GM23338 (cell line): Measurements from ENCODE around the gene SRP72. TPM values are rescaled to one million over a fixed set of nuclear protein-coding genes. Genes with fewer than 3 reads are reported as not detected.
A peak's percentile ranks its signal among the peaks of the same experiment; 100 is the strongest.

Experiments
- ATAC-seq: fragments of 200-7000 bp; cut with Tn5 transposase; 3 replicates; pipeline ENCODE4 v1.9.1; 2020
- DNase-seq: peaks from one replicate; pipeline ENCODE4 v3.0.0-alpha.2; 2015; ENCODE audit warnings: low spot score
- H2AFZ ChIP-seq: fragments of 200-600 bp; sonication (generic); 2 replicates; pipeline ENCODE4 v1.8.0; 2016; ENCODE audit warnings: antibody characterized with exemption, mild to moderate bottlenecking, moderate library complexity
- H3F3A ChIP-seq: fragments of 200-600 bp; sonication (generic); replicated peaks from 2 replicates; pipeline ENCODE4 v1.8.0; 2017; ENCODE audit warnings: antibody characterized with exemption, mixed run types, low read depth
- H3K27ac ChIP-seq: fragments of 200-600 bp; sonication (generic); 2 replicates; pipeline ENCODE4 v1.6.1; 2016; ENCODE audit warnings: low read depth
- H3K27me3 ChIP-seq: fragments of 200-600 bp; sonication (generic); 2 replicates; pipeline ENCODE4 v1.8.0; 2016; ENCODE audit warnings: mild to moderate bottlenecking, mixed run types, moderate library complexity; ENCODE audit not compliant: insufficient read depth
- H3K36me3 ChIP-seq: fragments of 200-600 bp; sonication (generic); 2 replicates; pipeline ENCODE4 v1.8.0; 2016; ENCODE audit warnings: mild to moderate bottlenecking; ENCODE audit not compliant: insufficient read depth
- H3K4me1 ChIP-seq: fragments of 200-600 bp; sonication (generic); 2 replicates; pipeline ENCODE4 v1.8.0; 2016; ENCODE audit warnings: mild to moderate bottlenecking, moderate library complexity; ENCODE audit not compliant: insufficient read depth
- H3K4me2 ChIP-seq: fragments of 200-600 bp; sonication (generic); 2 replicates; pipeline ENCODE4 v1.7.1; 2017; ENCODE audit warnings: mixed run types
- H3K4me3 ChIP-seq: fragments of 200-600 bp; sonication (generic); 2 replicates; pipeline ENCODE4 v1.6.1; 2016; ENCODE audit warnings: mixed run types
- H3K79me2 ChIP-seq: fragments of 200-600 bp; sonication (generic); replicated peaks from 2 replicates; pipeline ENCODE4 v1.8.0; 2017; ENCODE audit warnings: mild to moderate bottlenecking; ENCODE audit not compliant: insufficient read depth
- H3K9me2 ChIP-seq: fragments of 200-600 bp; sonication (generic); 2 replicates; pipeline ENCODE4 v1.8.0; 2017; ENCODE audit not compliant: insufficient read depth
- H4K20me1 ChIP-seq: fragments of 200-600 bp; sonication (generic); replicated peaks from 2 replicates; pipeline ENCODE4 v1.8.0; 2017; ENCODE audit warnings: mild to moderate bottlenecking; ENCODE audit not compliant: insufficient read depth
- H3K27ac Mint-ChIP-seq: 2 replicates; pipeline ENCODE4 v1.8.0; 2020; ENCODE audit warnings: inconsistent platforms, mild to moderate bottlenecking, moderate library complexity, mixed read lengths
- H3K27me3 Mint-ChIP-seq: 3 replicates; pipeline ENCODE4 v1.8.0; 2022; ENCODE audit warnings: low read depth, mild to moderate bottlenecking, moderate library complexity, mixed read lengths, inconsistent platforms; ENCODE audit not compliant: insufficient read depth, poor library complexity
- H3K36me3 Mint-ChIP-seq: 3 replicates; pipeline ENCODE4 v1.8.0; 2021; ENCODE audit warnings: low read depth, mild to moderate bottlenecking, inconsistent platforms, moderate library complexity, mixed read lengths
- H3K4me1 Mint-ChIP-seq: 3 replicates; pipeline ENCODE4 v1.8.0; 2020; ENCODE audit warnings: mild to moderate bottlenecking, inconsistent platforms, mixed read lengths
- H3K4me3 Mint-ChIP-seq: 3 replicates; pipeline ENCODE4 v1.8.0; 2021; ENCODE audit warnings: moderate library complexity, mild to moderate bottlenecking, inconsistent platforms, mixed read lengths
- H3K9me3 Mint-ChIP-seq: 3 replicates; pipeline ENCODE4 v1.8.0; 2020; ENCODE audit warnings: moderate library complexity, mild to moderate bottlenecking, inconsistent platforms, mixed read lengths
- CREB1 ChIP-seq: fragments of 250-450 bp; sonication (Bioruptor Pico); IDR thresholded peaks from 2 replicates; pipeline ENCODE4 v1.5.0; 2020; ENCODE audit warnings: low read depth, mild to moderate bottlenecking, moderate library complexity
- JUNB ChIP-seq: IDR thresholded peaks from one replicate; pipeline ENCODE4 v1.6.1; 2016; ENCODE audit warnings: antibody characterized with exemption; ENCODE audit not compliant: unreplicated experiment
- STAT1 ChIP-seq: IDR thresholded peaks from one replicate; pipeline ENCODE4 v1.6.1; 2016; ENCODE audit warnings: antibody characterized with exemption; ENCODE audit not compliant: unreplicated experiment
- polyA plus RNA-seq: library from polyadenylated mRNA; unstranded; fragments of >200 nt; fragmentation: Nextera tagmentation; extraction: Ambion mirVana; gene quantifications from 2 replicates; pipeline ENCODE4 v1.2.1, GENCODE V29; 2016
- total RNA-seq: library from RNA; depleted of rRNA; stranded (reverse); fragments of >200 nt; shearing (Covaris generic); gene quantifications from 2 replicates; pipeline ENCODE4 v1.2.3, GENCODE V29; 2014
- TF ChIP-seq, protein P1 (sequence below): IDR thresholded peaks from one replicate; pipeline ENCODE4 v1.6.1; 2018; ENCODE audit warnings: antibody characterized with exemption; ENCODE audit not compliant: unreplicated experiment

Gene SRP72
- total and polyA plus RNA-seq, 2 experiments from 2014 or later, result 84.6 to 174 TPM

- peaks cover 3% of the 10 kb centered on the region; the same call in 2 of the 3 replicates for H3K9me3 Mint-ChIP-seq
- no peak for ATAC-seq
Measured at GRCh38 chr4:56427179-56427578, 40.2 kb upstream of the SRP72 start.

DNA sequence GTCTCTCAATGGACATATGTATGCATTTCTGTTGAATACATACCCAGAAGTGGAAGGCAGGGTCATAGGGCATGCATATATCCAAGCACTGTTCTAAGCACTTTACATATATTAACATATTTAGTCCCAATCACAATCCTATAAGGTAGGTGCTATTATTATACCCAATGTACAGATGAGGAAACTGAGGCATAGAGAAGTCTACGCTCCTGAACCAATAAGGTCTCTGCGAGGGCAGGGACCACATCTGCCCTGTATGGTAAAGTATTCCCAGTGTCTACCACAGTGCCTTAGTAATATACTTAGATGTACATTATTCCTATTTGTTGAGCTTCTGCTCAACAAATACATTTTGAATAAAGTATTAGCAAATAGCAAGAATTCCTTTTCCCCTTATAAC, 37.2 kb upstream of the SRP72 start:
- ATAC-seq (no peak), DNase-seq (no peak)
- Mint-ChIP-seq H3K36me3 (peaks cover 40% of the 10 kb centered on the region), H3K4me1 (peaks cover 38% of the 10 kb centered on the region), H3K27me3 (peaks cover 3% of the 10 kb centered on the region), H3K27ac (no peak overlapping the region), H3K4me3 (no peak overlapping the region), H3K9me3 (peaks cover 3% of the 10 kb centered on the region; the same call in 2 of the 3 replicates)
- no peaks in the 10 kb centered on the region for H3K9me2 ChIP-seq
- peaks cover 100% of the 10 kb centered on the region for H3K79me2 ChIP-seq
- H3K4me2 ChIP-seq, result no peak overlapping the region
- H3K36me3 ChIP-seq, result no peaks in the 10 kb centered on the region
- no peak overlapping the region for H2AFZ ChIP-seq
- peaks cover 37% of the 10 kb centered on the region for H4K20me1 ChIP-seq
- H3K4me1 ChIP-seq, result peaks cover 24% of the 10 kb centered on the region
- no peak overlapping the region for H3K4me3 ChIP-seq
- H3F3A ChIP-seq, result no peaks in the 10 kb centered on the region
- no peaks in the 10 kb centered on the region for H3K27me3 ChIP-seq
- no peak overlapping the region for H3K27ac ChIP-seq
- TF ChIP-seq JUNB (no peak), STAT1 (no peak)

More at GRCh38 chr4:56427179-56427578, 40.2 kb upstream of the SRP72 start:
- H3K4me1 Mint-ChIP-seq, result peaks cover 52% of the 10 kb centered on the region
- Histone ChIP-seq H3F3A (no peaks in the 10 kb centered on the region), H3K4me3 (no peak overlapping the region), H3K4me2 (no peak overlapping the region), H4K20me1 (peaks cover 43% of the 10 kb centered on the region), H3K4me1 (peaks cover 35% of the 10 kb centered on the region), H3K9me2 (no peaks in the 10 kb centered on the region), H3K27me3 (no peaks in the 10 kb centered on the region), H3K79me2 (peaks cover 100% of the 10 kb centered on the region), H3K36me3 (no peaks in the 10 kb centered on the region), H3K27ac (no peak overlapping the region), H2AFZ (no peak overlapping the region)
- H3K36me3 Mint-ChIP-seq, result peaks cover 35% of the 10 kb centered on the region
- no peak for DNase-seq
- TF ChIP-seq JUNB, result no peak
- TF ChIP-seq, protein P1, sequence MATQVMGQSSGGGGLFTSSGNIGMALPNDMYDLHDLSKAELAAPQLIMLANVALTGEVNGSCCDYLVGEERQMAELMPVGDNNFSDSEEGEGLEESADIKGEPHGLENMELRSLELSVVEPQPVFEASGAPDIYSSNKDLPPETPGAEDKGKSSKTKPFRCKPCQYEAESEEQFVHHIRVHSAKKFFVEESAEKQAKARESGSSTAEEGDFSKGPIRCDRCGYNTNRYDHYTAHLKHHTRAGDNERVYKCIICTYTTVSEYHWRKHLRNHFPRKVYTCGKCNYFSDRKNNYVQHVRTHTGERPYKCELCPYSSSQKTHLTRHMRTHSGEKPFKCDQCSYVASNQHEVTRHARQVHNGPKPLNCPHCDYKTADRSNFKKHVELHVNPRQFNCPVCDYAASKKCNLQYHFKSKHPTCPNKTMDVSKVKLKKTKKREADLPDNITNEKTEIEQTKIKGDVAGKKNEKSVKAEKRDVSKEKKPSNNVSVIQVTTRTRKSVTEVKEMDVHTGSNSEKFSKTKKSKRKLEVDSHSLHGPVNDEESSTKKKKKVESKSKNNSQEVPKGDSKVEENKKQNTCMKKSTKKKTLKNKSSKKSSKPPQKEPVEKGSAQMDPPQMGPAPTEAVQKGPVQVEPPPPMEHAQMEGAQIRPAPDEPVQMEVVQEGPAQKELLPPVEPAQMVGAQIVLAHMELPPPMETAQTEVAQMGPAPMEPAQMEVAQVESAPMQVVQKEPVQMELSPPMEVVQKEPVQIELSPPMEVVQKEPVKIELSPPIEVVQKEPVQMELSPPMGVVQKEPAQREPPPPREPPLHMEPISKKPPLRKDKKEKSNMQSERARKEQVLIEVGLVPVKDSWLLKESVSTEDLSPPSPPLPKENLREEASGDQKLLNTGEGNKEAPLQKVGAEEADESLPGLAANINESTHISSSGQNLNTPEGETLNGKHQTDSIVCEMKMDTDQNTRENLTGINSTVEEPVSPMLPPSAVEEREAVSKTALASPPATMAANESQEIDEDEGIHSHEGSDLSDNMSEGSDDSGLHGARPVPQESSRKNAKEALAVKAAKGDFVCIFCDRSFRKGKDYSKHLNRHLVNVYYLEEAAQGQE, result no peak
- H3K27ac Mint-ChIP-seq, result no peak overlapping the region
- H3K27me3 Mint-ChIP-seq, result no peaks in the 10 kb centered on the region
- H3K4me3 Mint-ChIP-seq, result no peak overlapping the region

- Histone ChIP-seq H3K4me1 (peaks cover 23% of the 10 kb centered on the region), H3F3A (no peaks in the 10 kb centered on the region), H3K9me2 (no peaks in the 10 kb centered on the region), H3K27me3 (no peaks in the 10 kb centered on the region), H3K4me3 (peak overlapping the region; percentile 99), H3K79me2 (peaks cover 92% of the 10 kb centered on the region), H2AFZ (no peak overlapping the region), H3K36me3 (no peaks in the 10 kb centered on the region), H3K27ac (no peak overlapping the region), H4K20me1 (peaks cover 46% of the 10 kb centered on the region), H3K4me2 (peak overlapping the region; percentile 77)
- Mint-ChIP-seq H3K27ac (peak overlapping the region; percentile 44; the same call in 1 of the 2 replicates), H3K9me3 (peaks cover 3% of the 10 kb centered on the region; the same call in 1 of the 3 replicates), H3K4me3 (peak overlapping the region; percentile 99), H3K27me3 (peaks cover 17% of the 10 kb centered on the region), H3K4me1 (peaks cover 28% of the 10 kb centered on the region), H3K36me3 (peaks cover 28% of the 10 kb centered on the region)
- ATAC-seq, result no peak
- DNase-seq, result no peak
- TF ChIP-seq, protein P1, result no peak
- no peak for TF ChIP-seq CREB1 (CRISPR knock-in tag)
Measured at GRCh38 chr4:56433280-56433679, 34.1 kb upstream of the SRP72 start.
